ENCODE measurements around the gene POLR3A. TPM values are rescaled to one million over a fixed set of nuclear protein-coding genes. Genes with fewer than 3 reads are reported as not detected.

Gene POLR3A
- total and polyA plus RNA-seq, 2 donors (not counting 1 experiment from before 2014, with no cell fraction given), result 5.4 to 18.4 TPM

GRCh38 chr10:77987671-77988255, 41.6 kb downstream of the POLR3A start:
- POLR2A ChIA-PET, result no interaction called here
- Histone ChIP-seq H3K9me3 (ENCODE audit: control extremely low read depth in 1 of 3, control insufficient read depth in 2 of 3, insufficient read depth in 1 of 3, low read length in 2 of 3) (no peaks in the 10 kb centered on the region), H2AFZ (ENCODE audit: insufficient read depth, low read depth, low read length, poor library complexity, severe bottlenecking) (no peak overlapping the region), H3K4me3 (ENCODE audit: control extremely low read depth in 1 of 5, extremely low read depth in 1 of 5, insufficient read depth in 1 of 5, low read depth in 2 of 5, low read length in 4 of 5) (no peak overlapping the region), H3K9ac (ENCODE audit: low read length) (no peak overlapping the region), H3K79me2 (ENCODE audit: control insufficient read depth, insufficient read depth, low read length) (no peaks in the 10 kb centered on the region), H3K36me3 (replicated peaks in 1 of 2; ENCODE audit: control extremely low read depth in 1 of 2, control insufficient read depth in 1 of 2, extremely low read depth in 1 of 2, insufficient read depth in 2 of 2, low read length in 1 of 2) (peaks cover 0 to 91% of the 10 kb centered on the region in 2 experiments), H3K27ac (ENCODE audit: low read length in 2 of 2) (no peak overlapping the region), H3K4me1 (ENCODE audit: control insufficient read depth in 2 of 2, insufficient read depth in 2 of 2, low read length in 2 of 2) (no peaks in the 10 kb centered on the region), H3K27me3 (replicated peaks in 1 of 4; ENCODE audit: control extremely low read depth in 1 of 4, control insufficient read depth in 3 of 4, insufficient read depth in 4 of 4, low read length in 3 of 4) (no peaks in the 10 kb centered on the region), H3K4me2 (replicated peaks; ENCODE audit: low read depth, low read length, poor library complexity, severe bottlenecking) (no peak overlapping the region), H4K20me1 (ENCODE audit: control insufficient read depth, insufficient read depth, low read length, poor library complexity, severe bottlenecking) (no peaks in the 10 kb centered on the region)
- DNase-seq (no peak), ATAC-seq (ENCODE audit: low read depth) (no peak)
- Mint-ChIP-seq H3K27me3 (no peaks in the 10 kb centered on the region), H3K4me3 (no peak overlapping the region), H3K27ac (no peak overlapping the region), H3K9me3 (ENCODE audit: insufficient read depth) (no peaks in the 10 kb centered on the region), H3K4me1 (no peaks in the 10 kb centered on the region)
- WGBS (ENCODE audit: insufficient coverage), result 96% methylated on average over 5 of the region's 7 CpGs
- intact Hi-C loops (cut with micrococcal nuclease), result no loop called here
- TF ChIP-seq CTCF (IDR thresholded peaks at IDR 0.05), result no peak
- TF ChIP-seq EZH2 (IDR thresholded peaks at IDR 0.05; ENCODE audit: borderline replicate concordance, insufficient read depth, low read depth, low read length, poor library complexity, severe bottlenecking), result no peak
- CTCF ChIA-PET, result no interaction called here

GRCh38 chr10:77984986-77985385, 44.3 kb downstream of the POLR3A start:
- Histone ChIP-seq H3K79me2 (ENCODE audit: control insufficient read depth, insufficient read depth, low read length) (no peaks in the 10 kb centered on the region), H4K20me1 (ENCODE audit: control insufficient read depth, insufficient read depth, low read length, poor library complexity, severe bottlenecking) (no peaks in the 10 kb centered on the region), H2AFZ (ENCODE audit: insufficient read depth, low read depth, low read length, poor library complexity, severe bottlenecking) (no peak overlapping the region), H3K9ac (ENCODE audit: low read length) (no peak overlapping the region), H3K36me3 (replicated peaks in 1 of 2; ENCODE audit: control extremely low read depth in 1 of 2, control insufficient read depth in 1 of 2, extremely low read depth in 1 of 2, insufficient read depth in 2 of 2, low read length in 1 of 2) (peaks cover 3 to 90% of the 10 kb centered on the region in 2 experiments), H3K27ac (ENCODE audit: low read length in 2 of 2) (no peak overlapping the region), H3K4me1 (ENCODE audit: control insufficient read depth in 2 of 2, insufficient read depth in 2 of 2, low read length in 2 of 2) (no peaks in the 10 kb centered on the region), H3K9me3 (ENCODE audit: control extremely low read depth in 1 of 3, control insufficient read depth in 2 of 3, insufficient read depth in 1 of 3, low read length in 2 of 3) (no peaks in the 10 kb centered on the region), H3K4me3 (ENCODE audit: control extremely low read depth in 1 of 5, extremely low read depth in 1 of 5, insufficient read depth in 1 of 5, low read depth in 2 of 5, low read length in 4 of 5) (no peak overlapping the region), H3K27me3 (replicated peaks in 1 of 4; ENCODE audit: control extremely low read depth in 1 of 4, control insufficient read depth in 3 of 4, insufficient read depth in 4 of 4, low read length in 3 of 4) (no peaks in the 10 kb centered on the region), H3K4me2 (replicated peaks; ENCODE audit: low read depth, low read length, poor library complexity, severe bottlenecking) (no peak overlapping the region)
- TF ChIP-seq CTCF (IDR thresholded peaks at IDR 0.05) (no peak), EZH2 (IDR thresholded peaks at IDR 0.05; ENCODE audit: borderline replicate concordance, insufficient read depth, low read depth, low read length, poor library complexity, severe bottlenecking) (no peak)
- 93% methylated on average over 4 of the region's 4 CpGs for WGBS (ENCODE audit: insufficient coverage)
- H3K4me3 Mint-ChIP-seq, result no peak overlapping the region
- H3K27ac Mint-ChIP-seq, result no peak overlapping the region
- no peaks in the 10 kb centered on the region for H3K9me3 Mint-ChIP-seq (ENCODE audit: insufficient read depth)
- H3K4me1 Mint-ChIP-seq, result no peaks in the 10 kb centered on the region
- DNase-seq, result no peak
- H3K27me3 Mint-ChIP-seq, result no peaks in the 10 kb centered on the region
- POLR2A ChIA-PET, result no interaction called here
- intact Hi-C loops (cut with micrococcal nuclease), result no loop called here
- no peak for ATAC-seq (ENCODE audit: low read depth)
- CTCF ChIA-PET, result no interaction called here

Data from B cell (primary cell).